GM18858 (cell line): Measurements from ENCODE around the gene PRKG1.

Experiments
- ATAC-seq: cut with Tn5 transposase; IDR thresholded peaks from one replicate; pipeline ENCODE4 v1.9.1; 2021; ENCODE audit not compliant: unreplicated experiment

Gene PRKG1

DNA sequence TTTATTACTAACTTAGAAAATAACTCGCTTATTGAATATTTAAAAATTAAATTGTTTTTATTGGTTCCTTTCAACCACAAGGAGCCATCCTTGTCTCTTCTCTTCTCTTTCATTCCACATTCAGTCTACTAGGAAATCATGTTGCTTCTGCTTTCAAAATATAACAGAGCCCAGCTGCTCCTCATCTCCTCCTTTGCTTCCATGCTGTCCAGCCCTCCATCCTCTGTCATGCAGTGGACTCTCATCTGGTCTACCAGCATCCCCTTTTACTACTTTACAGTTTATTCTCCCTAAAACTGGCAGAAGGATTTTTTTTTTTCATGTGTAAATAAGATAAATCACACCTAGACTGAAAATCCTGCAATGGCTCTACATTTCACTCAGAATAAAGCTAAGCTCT is 823.3 kb downstream of the PRKG1 start:
- no peak for ATAC-seq

DNA sequence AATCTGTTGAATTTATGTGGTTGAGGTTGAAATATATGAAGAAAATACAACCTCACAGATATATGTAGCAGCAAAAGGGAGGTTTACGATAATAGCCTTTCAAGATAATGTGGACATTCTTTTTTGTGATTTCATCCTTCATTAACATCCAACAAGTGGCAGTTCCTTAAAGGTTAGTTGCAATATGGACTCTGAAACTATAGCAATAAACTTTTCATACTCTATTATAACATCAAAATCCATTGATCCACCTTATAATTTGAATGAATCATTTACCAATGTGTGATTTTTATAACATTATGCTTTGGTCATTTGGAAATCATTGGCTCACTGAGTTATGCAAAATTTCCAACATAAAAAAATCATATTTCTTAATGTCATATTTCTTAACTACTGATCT is 825.9 kb downstream of the PRKG1 start:
- no peak for ATAC-seq

DNA sequence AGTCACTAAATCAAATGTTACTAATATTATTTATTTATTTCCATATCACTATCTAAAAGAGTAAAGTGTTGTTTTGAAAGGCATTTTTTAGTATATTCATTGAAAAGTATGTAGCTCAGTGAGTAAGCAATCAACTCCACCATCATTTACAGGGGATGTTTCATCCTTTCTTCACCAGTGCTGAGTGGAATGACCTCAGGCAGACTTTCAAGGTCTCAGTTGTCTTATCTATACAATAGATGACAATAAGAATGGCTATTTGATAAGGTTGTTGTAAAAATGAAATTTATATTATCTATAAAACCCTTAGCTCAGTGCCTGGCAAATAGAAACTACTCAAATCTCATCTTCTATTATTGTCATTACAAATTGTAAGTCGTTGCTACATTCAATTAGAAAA is 829.4 kb downstream of the PRKG1 start:
- ATAC-seq = no peak

GRCh38 chr10:51905032-51905431 is 830.7 kb downstream of the PRKG1 start:
- ATAC-seq = no peak

GRCh38 chr10:51907361-51907760 is 833.1 kb downstream of the PRKG1 start:
- ATAC-seq = no peak

GRCh38 chr10:51910189-51910588 is 835.9 kb downstream of the PRKG1 start:
- ATAC-seq = no peak

- ATAC-seq = no peak
Observed at GRCh38 chr10:51910596-51910995, 836.3 kb downstream of the PRKG1 start.

GRCh38 chr10:51911723-51912122 is 837.4 kb downstream of the PRKG1 start:
- ATAC-seq = no peak

DNA sequence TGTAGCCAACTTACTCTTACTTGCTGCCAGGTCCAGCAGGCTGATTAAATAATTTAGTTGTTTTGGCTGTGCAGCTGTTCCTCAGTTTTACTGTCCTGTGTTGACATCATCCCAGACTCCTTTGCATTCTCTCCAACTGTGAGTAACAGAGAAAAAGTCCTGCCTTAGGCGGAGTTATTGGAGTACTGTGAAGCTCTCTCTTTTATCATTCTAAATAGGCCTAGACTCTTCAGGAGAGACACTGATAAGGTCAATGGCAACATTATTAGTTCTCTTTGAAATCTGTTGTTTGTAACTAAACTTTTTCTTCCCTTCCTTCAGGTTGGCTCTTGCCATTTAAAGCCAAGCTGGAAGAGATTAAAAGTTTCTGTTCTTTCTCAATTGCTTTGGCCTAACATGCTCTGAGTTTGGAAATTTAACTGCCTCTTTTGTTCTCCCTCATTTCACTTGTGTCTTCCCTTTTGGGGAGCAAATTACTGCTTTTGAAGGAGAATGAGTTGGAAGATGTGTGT is 840.8 kb downstream of the PRKG1 start:
- ATAC-seq = no peak

- ATAC-seq = no peak
Observed at GRCh38 chr10:51918440-51918839, 844.2 kb downstream of the PRKG1 start.

DNA sequence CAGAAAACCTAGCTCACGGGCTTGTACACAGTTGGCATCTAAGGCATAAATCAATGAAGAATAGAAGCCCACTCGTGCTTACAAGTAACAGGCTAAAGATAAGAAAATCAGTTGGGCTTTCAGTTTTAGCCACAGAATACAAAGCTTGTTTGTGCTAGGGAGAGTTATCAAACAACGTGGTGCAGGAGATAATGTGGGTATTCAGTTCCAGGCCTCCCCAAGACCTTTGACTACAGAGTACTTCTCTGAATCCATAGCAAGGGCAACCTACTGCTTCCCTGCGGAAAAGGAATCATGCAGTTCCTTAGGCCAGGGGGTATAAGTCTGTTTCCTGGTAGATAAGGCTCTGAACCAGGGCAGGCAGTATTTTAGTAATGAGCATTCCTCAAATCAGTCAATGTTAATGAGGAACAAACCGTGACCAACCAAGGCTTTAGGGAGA is 844.6 kb downstream of the PRKG1 start:
- peak; percentile 43 for ATAC-seq

GRCh38 chr10:51920672-51921071 is 846.4 kb downstream of the PRKG1 start:
- no peak for ATAC-seq

DNA sequence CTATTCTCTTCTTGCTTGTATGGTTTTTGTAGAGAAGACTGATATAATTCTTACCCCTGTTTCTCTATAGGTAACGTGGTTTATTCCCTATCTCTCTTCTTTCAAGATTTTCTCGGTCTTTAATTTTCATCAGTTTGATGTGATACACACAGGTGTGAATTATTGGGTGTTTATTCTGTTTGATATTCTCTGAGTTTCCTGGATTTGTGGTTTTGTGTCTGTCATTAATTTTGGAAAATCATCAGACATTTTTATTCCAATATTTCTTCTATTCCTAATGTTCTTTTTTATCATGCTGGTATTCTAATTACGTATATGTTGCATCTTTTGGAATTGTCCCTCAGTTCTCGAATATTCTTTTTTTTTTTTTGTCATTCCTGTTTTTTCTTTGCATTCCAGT is 850.1 kb downstream of the PRKG1 start:
- no peak for ATAC-seq

GRCh38 chr10:51926337-51926736 is 852.0 kb downstream of the PRKG1 start:
- no peak for ATAC-seq

- ATAC-seq = no peak
Observed at GRCh38 chr10:51928162-51928561, 853.9 kb downstream of the PRKG1 start.

GRCh38 chr10:51932530-51932929 is 858.2 kb downstream of the PRKG1 start:
- peak; percentile 45 for ATAC-seq

GRCh38 chr10:51934373-51934772 is 860.1 kb downstream of the PRKG1 start:
- no peak for ATAC-seq

DNA sequence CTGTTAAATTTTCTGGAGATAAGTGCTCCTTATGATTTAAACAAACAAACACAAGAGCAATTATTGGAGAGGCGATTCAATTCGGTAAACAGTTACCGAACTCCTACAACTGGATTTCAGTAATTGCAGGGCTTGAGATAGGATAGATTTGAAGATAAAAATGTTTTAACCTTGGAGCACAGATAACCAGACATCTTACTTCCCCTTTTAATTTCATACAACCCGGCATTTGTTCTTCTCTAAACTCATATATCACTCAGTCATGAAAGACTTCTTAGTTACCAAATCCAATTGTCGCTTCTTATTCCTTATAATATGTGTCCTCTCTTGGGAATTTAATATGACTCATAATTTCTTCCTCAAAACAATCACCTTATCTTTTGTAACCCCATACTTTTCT is 861.1 kb downstream of the PRKG1 start:
- no peak for ATAC-seq

GRCh38 chr10:51937308-51938140 is 863.2 kb downstream of the PRKG1 start:
- ATAC-seq = no peak

GRCh38 chr10:51950371-51950995 is 876.2 kb downstream of the PRKG1 start:
- ATAC-seq = no peak

GRCh38 chr10:51950996-51951555 is 876.8 kb downstream of the PRKG1 start:
- ATAC-seq = no peak

DNA sequence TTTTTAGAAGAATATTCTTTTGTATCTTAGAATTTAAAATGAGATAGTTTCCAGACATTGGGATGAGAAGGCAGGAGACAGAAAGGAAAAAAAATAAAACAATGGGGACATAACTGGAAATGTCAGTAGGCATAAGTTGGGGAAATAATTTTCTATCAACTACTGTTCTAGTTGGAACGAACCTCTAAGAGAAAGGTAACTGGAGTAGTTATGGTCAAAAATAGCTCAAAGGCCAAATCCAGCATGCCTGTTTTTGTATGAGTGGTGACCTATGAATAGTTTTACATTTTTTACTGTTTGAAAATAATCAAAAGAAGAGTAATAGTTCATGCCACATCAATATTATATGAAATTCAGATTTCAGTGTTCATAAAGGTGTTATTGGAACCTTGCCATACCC is 877.3 kb downstream of the PRKG1 start:
- ATAC-seq = no peak
